HG03095 (cell line): ENCODE data around the gene DNAJA3.

Source experiments
- ATAC-seq: cut with Tn5 transposase; IDR thresholded peaks from one replicate; pipeline ENCODE4 v1.9.1; 2021; ENCODE audit warnings: moderate library complexity; ENCODE audit not compliant: unreplicated experiment

DNAJA3 gene

DNA sequence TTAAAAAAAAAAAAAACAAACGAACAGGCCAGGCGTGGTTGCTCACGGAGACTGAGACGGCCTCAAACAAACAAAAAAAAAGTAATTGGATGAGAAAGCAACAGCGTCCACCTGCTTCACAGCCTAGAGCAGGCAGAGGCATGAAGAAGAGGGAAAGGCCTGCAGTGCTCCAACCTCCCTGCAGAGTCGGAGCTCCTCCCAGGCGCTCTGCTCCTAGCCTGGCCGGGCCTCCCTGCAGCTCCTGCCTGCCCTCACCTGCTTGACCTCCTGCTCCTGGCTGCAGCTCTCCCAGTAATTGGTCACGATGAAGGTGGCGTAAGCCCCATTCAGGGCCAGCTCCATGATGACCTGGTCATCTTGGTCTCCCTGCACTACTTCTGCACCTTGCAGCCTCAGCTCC is 43.3 kb downstream of the DNAJA3 start:
- ATAC-seq: no peak

DNA sequence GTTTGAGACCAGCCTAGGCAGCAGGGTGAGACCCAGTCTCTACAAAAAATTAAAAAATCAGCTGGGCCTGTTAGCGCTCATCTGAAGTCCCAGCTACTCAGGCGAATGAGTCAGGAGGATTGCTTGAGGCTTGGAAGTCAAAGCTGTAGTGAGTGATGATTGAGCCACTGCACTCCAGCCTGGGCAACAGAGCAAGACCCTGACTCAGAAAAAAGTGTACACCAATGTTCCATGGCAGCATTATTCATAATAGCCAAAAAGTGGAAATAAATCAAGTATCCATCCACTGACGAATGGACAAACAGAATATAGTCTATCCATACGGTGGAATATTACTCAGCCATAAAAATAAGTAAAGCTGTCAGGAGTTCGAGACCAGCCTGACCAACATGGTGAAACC is 46.2 kb downstream of the DNAJA3 start:
- ATAC-seq: no peak

DNA sequence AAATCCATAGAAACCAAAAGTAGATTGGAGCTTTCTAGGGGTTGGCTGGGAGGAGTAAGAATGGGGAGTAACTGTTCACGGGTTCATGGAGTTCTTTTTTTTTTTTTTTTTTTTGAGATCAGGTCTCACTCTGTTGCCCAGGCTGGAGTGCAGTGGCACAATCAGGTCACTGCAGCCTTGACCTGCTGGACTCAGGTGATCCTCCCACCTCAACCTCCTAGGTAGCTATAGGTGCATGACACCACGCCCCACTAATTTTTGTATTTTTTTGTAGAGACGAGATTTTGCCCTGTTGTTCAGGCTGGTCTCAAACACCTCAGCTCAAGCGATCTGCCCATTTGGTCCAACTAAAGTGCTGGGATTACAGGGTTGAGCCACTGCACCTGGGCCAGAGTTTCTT is 47.2 kb downstream of the DNAJA3 start:
- ATAC-seq: no peak

DNA sequence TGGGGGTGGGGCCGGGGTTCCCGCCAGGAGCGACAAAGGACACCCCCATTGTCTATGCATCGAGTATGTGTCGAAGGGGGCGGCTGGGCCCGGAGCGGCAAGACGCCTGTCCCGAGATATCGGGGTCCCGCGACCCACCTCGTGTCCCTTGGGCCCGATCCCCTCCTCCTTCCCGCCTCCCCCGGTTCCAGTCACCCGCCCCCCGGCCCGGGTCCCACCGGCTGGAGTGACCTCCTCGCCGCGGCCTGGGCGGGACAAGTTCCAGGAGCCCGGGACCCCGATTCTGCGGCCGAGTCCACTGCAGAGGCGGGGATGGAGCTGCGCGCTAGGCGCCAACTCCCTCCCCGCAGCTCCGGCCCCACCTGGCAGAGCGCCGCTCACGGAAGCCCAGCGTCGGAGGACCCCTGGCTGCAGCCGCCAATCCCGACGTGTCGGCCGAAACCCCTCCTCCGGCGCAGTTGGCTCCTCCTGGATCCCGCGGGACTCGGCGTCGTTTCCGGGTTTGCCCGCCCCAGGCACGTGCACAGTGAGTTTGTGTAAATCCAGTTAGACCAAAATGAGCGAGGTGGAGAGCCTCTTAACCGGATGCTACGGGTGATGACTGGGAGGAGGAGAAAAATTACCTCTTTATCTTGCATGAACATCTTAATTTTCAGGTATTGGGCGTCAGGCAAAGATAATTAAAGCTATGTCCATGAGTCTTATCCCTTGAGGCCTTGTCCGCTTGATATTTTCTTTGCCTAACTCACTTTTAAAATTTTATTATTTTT is 48.7 kb downstream of the DNAJA3 start, which contains the start of gene NMRAL1:
Gene NMRAL1, minus strand, starts transcription at position 434 of the 770 bp plus-strand sequence. CDS start 493 bp downstream, outside the sequence.
- no peak for ATAC-seq

DNA sequence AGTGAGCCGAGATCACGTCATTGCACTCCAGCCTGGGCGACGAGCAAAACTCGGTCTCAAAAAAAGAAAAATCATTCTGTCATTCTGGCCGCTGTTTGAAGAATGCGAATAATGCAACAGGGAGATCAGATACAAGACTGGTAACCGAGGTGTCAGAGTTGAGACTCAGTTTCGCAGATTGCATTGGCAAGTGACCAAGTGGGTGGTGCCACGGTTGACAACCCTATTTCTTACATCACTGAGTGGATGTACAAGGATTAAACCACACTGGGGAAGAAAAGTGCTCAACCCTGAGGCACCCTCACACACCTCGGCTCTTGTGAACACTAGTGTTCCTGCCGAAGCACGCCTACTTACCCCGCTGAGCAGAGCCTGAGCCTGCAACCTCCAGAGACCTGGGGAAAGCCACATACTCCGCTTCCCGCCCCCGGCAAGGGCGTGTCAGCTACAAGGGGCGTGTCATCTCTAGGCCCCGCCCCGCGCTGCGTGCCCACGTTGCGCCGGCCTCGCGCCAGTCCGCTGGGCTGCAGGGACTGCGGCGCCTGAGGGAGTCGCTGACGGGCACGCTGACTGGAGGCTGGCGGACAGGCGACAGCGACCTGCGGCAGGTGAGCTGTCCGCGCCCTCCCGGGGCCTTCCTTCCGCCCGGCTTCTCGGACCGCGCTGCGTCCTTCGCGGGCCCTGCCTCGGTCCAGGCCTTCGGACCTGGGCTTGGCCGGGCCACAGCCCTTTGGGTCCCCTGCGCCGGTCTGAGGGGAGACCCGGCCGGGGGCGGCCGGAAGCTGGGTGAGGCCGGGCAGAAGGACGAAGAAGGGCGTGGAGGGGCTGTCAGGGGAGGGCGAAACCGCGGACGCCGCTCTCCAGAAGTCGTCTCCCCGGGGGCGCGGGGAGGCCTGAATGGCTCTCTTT is 50.5 kb downstream of the DNAJA3 start, which contains the start of gene HMOX2:
Gene HMOX2, plus strand, starts transcription at position 519 of the 909 bp plus-strand sequence. CDS start 29,127 bp downstream, outside the sequence.
- peak; percentile 82 for ATAC-seq

DNA sequence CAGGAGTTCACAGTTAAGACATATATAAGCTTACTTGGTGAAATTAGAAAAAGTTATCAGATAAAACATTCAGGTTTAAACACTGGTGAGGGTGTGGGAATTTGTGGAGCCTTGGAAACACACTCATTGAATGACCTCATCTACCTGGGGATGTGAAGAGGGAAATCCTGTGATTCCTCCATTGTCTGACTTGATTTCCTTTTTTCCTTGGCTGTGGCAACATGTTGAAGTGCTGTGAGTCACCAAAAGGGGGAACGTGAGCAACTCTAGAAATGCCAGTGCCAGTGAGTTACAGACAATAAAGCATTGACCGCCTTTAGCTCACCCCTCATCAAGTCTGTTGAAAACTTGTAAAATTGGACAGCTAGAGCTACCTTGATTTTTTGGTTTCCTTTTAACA is 52.3 kb downstream of the DNAJA3 start:
- no peak for ATAC-seq

DNA sequence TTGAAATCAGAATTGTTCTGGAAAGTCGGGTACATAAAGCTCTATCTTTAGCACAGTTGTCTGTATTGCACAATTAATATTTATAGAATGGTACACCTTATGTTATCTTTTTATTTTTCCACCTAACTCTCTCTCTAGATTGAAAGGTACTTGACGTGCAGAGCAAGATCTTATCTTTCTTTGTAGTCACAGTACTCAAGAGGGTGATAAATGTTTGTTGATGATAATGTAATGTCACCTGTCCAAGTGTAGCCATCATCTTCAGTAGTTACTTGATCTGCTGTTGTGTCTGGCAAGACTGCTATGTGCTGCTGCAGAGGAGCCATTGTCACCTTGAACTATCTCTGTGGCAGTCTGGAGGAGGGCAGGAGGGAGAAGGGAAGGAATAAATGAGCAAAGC is 55.9 kb downstream of the DNAJA3 start:
- ATAC-seq: no peak

DNA sequence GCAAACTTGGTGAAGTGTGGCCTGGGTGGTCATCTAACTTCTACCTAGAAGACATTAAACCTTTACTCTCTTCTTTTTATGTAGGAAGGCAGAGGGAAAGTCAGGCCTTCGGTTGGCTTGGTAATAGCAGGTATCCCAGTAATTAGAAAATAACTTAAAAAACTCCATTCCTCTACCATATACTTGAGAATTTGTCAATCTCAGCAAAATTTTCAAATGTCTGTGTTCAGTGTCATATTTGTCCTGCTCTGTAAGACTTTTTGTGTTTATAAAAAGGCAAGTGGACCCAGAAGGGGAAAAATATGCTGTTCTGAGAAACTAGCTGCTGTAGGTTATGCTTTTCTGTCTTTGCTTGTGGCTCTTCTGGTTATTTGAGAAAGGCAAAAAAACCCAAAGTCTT is 56.3 kb downstream of the DNAJA3 start:
- no peak for ATAC-seq

DNA sequence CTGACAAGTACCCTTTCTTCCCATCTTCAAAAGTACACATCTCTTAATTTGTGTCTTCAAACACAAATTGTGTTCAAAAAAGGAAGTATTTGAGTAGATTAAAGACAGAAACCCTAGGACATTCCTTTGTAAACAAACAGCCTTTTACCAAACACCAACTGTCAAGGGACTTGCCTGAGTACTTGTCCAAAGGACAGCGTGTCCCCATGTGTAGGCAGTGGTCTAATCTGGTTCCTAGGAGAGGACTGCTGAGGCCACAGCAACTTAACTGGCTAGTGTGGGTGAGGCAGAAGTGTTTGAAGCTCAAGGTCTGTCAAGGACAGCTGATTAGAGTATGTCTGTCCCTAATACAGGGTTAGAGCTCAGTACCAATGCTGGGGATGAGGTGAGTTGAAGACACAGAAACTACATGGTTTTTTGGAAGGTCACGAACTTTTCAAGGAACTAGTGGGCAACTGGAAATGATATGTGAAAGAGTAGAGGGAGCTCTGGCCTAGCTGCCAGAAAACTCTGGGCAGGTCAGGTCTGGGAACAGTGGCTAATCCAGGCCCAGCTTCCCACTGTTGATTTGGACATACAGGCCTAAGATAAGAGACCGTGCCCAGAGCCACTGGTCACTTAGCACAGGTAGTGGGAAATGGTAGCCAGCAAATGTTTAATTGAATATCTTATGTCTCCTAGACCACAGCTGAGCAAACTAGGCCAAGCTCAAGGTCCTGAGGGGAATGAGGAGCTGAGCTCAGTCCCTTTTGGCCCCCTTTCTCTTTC is 60.6 kb downstream of the DNAJA3 start:
- ATAC-seq: no peak

DNA sequence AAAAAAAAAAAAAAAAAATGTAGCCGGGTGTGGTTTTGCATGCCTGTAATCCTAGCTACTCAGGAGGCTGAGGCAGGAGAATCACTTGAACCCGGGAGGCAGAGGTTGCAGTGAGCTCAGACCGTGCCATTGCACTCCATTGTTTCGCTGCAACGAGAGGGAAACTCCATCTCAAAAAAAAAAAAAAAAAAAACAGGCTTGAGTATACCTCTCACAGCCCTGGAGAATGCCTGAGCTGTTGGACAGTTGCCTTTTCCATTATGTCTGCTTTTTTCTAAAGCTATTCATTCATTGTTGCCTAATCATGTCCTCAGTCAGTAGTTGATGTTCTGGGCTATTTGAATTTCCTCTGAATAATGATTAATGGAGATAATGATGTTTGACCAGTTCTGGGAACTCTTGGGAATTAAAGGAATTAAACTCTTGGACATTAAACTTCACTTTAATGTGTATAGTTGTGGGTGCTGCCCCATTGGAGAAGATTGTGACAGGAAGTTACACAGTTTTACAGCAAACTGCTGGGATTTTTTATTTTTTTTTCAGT is 62.4 kb downstream of the DNAJA3 start:
- ATAC-seq: no peak

DNA sequence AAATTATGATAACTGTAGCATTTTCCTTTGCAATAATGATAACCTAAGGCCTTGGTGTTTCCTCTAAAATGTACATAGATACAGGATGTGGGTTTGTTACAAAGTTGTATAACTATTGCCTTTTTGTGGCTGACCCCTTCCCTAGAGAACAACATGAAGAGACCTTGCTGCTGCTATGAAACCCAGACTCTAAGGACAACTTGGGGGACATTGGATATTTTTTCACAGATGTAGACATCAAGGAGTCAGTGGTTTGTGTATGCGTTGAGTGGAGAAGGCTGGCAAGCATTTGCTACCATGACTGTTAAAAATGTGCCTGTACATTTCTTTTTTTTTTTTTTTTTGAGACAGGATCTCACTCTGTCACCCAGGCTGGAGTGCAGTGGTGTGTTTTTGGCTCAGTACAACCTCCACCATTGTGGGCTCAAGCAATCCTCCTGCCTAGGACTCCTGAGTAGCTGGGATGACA is 62.9 kb downstream of the DNAJA3 start:
- no peak for ATAC-seq

DNA sequence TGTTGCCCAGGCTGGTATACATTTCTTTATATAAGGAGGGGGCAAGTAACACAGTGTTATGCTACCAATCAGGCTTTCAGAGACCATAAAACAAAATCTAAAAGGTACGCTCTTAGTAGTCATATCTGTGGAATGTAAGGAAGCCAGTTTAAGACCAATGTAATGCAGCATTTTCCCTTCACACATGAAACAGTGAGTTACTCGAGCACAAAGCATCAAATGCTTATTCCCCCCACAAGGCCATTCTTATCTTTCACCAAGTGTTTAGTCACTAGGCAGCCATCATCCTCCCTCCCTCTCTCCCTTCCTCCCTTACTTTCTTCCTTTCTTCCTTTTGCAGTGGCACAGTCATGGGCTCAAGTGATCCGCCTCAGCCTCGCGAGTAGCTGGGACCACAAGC is 63.4 kb downstream of the DNAJA3 start:
- no peak for ATAC-seq

DNA sequence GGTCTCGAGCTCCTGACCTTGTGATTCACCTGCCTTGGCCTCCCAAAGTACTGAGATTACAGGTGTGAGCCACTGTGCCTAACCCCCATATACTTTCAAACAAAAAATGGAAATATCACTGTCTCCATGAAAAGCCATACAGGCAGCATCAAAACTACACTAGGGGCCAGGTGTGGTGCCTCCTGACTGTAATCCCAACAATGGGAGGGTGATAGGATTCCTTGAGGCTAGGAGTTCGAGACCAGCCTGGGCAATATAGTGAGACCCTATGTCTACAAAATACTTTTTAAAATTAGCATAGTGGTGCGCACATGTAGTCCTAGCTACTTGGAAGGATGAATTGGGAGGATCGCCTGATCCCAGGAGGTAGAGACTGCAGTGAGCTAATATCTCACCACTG is 66.2 kb downstream of the DNAJA3 start:
- no peak for ATAC-seq

DNA sequence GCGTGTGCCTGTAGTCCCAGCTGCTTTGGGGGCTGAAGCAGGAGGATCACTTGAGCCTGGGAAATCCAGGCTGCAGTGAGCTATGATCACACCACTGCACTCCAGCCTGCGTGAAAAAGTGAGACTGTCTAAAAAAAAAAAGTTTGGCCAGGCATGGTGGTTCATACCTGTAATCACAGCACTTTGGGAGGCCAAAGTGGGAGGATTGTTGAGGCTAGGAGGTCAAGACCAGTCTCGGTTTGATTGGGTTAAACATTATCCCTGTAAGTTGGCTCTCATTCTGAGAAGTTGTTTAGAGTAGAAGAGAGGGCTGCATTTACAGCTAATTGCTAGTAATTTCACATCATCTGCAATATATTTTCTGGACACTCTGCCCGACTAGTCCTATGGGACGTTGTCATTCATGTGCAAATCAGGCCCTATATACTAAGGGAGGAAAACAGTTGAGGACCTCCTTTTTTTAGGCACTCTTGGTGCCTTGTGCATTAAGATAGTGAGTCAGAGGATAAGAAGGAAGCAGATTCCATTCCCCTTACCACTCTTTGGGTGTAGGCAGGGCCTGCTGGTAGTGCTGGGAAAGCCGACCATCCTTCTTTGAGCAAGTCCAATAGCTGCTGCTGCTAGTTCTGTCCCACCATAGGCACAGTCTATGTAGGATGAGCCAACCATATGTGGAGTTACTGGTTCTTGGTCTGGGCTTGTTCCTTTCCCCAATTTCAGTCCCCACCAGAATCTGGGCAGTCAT is 69.2 kb downstream of the DNAJA3 start:
- ATAC-seq: no peak

DNA sequence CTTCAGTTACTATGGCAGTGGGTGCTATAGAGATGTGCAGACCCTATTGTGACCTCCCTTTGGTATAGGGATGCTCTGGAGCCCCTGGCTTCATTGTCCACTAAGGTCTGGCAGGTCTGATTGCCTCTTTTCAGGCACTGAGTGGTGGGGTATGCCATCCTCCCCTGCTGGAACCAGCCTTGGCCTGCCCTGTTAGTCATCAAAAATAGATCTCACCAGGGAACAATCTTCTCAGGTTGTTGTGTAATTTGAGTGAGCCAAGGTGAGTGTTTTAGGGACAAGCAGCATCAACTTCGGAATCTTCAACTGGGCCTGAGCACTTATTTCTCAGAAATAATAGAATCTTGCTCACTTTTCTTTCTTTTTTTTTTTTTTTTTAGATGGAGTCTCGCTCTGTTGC is 70.1 kb downstream of the DNAJA3 start:
- no peak for ATAC-seq

DNA sequence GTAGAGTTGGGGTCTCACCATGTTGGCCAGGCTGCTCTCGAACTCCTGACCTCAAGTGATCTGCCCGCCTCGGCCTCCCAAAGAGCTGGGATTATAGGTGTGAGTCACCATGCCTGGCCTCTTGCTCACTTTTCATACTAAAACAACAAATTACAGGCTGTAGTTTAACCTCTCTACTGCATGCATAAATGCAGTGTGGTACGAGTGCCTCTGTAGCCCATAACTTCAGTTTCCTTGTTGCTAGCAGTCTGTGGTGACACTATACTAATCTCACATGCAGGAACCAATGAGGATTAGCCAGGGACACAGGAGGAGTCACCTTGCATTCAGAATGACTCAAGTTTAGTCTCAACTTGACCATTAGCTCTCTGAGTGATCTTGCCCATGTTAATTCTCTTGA is 70.6 kb downstream of the DNAJA3 start:
- ATAC-seq: no peak

DNA sequence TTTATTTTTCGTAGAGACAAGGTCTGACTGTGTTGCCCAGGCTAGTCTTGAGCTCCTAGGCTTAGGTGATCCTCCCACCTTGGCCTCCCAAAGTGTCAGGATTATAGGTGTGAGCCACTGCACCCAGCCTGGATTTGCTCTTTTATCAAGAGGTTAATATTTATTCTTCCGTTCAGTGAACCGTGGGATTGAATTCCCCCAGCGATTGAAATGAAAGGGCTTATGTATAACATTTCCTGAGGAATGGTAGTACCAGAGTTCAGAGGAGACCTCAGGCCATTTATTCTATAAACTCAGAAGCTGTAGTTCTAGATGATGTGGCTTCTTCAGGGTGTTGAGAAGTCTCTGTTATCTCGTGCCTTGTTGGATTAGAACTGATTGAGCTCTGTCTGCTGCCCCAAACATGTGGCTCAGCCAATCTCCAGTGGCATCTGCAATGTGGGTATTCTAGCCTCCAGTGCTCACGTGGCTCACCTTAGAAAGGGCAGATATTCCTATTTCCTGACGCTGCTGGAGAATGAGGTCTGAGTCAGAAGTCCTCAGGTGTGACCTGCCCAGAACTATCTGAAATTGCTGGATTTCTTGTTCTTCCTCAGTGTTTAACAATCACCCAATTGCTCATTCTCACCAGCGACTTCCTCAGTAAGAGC is 73.0 kb downstream of the DNAJA3 start:
- ATAC-seq: no peak

DNA sequence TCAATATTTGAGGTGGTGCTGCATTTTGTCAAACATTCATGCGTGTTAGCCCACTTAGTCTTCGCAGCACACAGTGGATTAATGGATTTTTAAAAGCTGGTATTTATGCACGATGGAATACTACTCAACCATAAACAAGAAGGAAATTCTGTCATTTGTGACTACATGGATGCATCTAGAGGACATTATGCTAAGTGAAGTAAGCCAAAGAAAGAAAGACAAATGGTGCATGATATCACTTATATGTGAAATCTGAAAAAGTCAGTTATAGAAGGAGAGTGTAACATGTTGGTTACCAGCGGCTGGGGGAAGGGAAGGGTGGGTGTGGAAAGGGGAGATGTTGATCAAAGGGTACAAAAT is 73.5 kb downstream of the DNAJA3 start:
- no peak for ATAC-seq

DNA sequence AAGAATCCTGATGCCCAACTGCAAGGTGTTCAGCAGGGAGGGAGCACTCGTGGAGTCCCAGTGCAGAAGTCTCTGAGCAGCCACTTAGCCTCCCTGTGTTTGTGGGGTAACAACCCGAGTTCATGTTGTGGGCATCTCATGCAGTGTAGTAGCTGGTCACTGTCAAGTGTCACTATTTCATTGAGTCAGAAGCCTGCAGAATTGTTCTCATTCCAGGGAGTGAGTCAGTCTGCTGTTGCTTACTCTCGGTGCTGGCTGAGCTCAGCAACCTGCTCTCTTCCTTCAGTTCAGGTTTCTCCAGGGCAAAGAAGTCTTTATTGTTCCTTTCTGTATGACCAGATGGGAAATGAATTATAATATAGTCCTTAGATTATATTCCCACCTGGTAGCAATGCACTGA is 74.6 kb downstream of the DNAJA3 start:
- no peak for ATAC-seq

DNA sequence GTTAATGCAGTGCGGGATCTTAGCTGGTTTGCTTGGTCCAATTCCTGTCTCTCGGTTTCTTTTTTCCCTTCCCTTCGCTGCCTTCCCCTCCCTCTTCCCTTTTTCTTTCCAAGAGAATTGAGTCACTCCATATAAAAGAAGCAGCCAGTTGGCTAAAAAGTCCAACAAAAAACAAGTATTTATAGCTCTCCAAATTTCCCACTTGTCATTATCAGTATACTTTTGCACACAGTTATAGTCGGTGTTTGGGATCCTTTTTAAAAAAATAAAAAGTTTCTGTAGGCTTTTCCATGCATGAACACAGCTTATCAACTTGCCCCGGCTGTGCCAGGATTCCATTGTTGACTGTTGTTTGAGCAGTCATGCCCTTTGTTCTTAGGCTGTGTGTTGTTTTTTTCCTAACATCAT is 75.4 kb downstream of the DNAJA3 start:
- ATAC-seq: no peak
